Nephron (organoid): Measurements from ENCODE around the gene OR5P2.

ENCODE experiments used
- H3K27ac Mint-ChIP-seq, 3 experiments: 2 replicates each; pipeline ENCODE4 v1.8.0; 2020; ENCODE audit warnings: mixed read lengths in 3 of 3, mild to moderate bottlenecking in 2 of 3, moderate library complexity in 1 of 3
- H3K27me3 Mint-ChIP-seq: 2 replicates; pipeline ENCODE4 v1.8.0; 2021; ENCODE audit warnings: low read depth, mild to moderate bottlenecking, moderate library complexity, mixed read lengths
- H3K36me3 Mint-ChIP-seq: 2 replicates; pipeline ENCODE4 v1.8.0; 2020; ENCODE audit warnings: low read depth, mixed read lengths
- H3K4me1 Mint-ChIP-seq: 2 replicates; pipeline ENCODE4 v1.8.0; 2020; ENCODE audit warnings: mixed read lengths
- H3K4me3 Mint-ChIP-seq, 3 experiments: 2 replicates each; pipeline ENCODE4 v1.8.0; 2020; ENCODE audit warnings: mild to moderate bottlenecking in 3 of 3, mixed read lengths in 3 of 3, moderate library complexity in 2 of 3
- H3K9me3 Mint-ChIP-seq: 2 replicates; pipeline ENCODE4 v1.8.0; 2020; ENCODE audit warnings: mixed read lengths
- CTCF ChIP-seq, 3 experiments: fragments of 200-600 bp; sonication (generic); IDR thresholded peaks; one replicate each; pipeline ENCODE4 v1.5.0; 2021; ENCODE audit warnings: antibody characterized with exemption in 3 of 3; ENCODE audit not compliant: unreplicated experiment in 3 of 3

Gene OR5P2

GRCh38 chr11:7759010-7759409 is 37.7 kb downstream of the OR5P2 start:
- no peaks in the 10 kb centered on the region for H3K36me3 Mint-ChIP-seq
- H3K27me3 Mint-ChIP-seq = no peaks in the 10 kb centered on the region
- peaks cover 3% of the 10 kb centered on the region for H3K9me3 Mint-ChIP-seq

GRCh38 chr11:7749456-7749855 is 47.3 kb downstream of the OR5P2 start:
- Mint-ChIP-seq H3K4me3 (no peak overlapping the region), H3K27ac (no peak overlapping the region), H3K27me3 (no peaks in the 10 kb centered on the region), H3K4me1 (no peaks in the 10 kb centered on the region), H3K9me3 (no peaks in the 10 kb centered on the region), H3K36me3 (no peaks in the 10 kb centered on the region)
- no peak for TF ChIP-seq CTCF (IDR thresholded peaks at IDR 0.05; ENCODE audit: unreplicated experiment in 3 of 3)

More at GRCh38 chr11:7759010-7759409, 37.7 kb downstream of the OR5P2 start:
- Mint-ChIP-seq H3K4me1 (no peaks in the 10 kb centered on the region), H3K27ac (no peak overlapping the region), H3K4me3 (no peak overlapping the region)
- TF ChIP-seq CTCF (IDR thresholded peaks at IDR 0.05; ENCODE audit: unreplicated experiment in 3 of 3) = no peak
